Cardiac muscle cell (in vitro differentiated cells and primary cell): ENCODE results near the gene DHRS7. TPM values are rescaled to one million over a fixed set of nuclear protein-coding genes. Genes with fewer than 3 reads are reported as not detected.

Experiments
- DNase-seq, 2 donors: peaks; one replicate each; pipeline versions ENCODE4 v3.0.0 to v3.0.0-alpha.2; 2010 to 2017; ENCODE audit warnings: low read depth in 1 of 2, low spot score in 1 of 2
- H3K27ac ChIP-seq: fragments of 200-600 bp; sonication (generic); 2 replicates; pipeline ENCODE4 v1.5.1; 2016
- H3K27me3 ChIP-seq: fragments of 200-600 bp; sonication (generic); 2 replicates; pipeline ENCODE4 v1.6.0; 2016; ENCODE audit warnings: control low read depth
- H3K36me3 ChIP-seq: fragments of 200-600 bp; sonication (generic); 2 replicates; pipeline ENCODE4 v1.5.1; 2016; ENCODE audit warnings: control low read depth
- H3K4me1 ChIP-seq: fragments of 200-600 bp; sonication (generic); 2 replicates; pipeline ENCODE4 v1.8.1; 2017; ENCODE audit warnings: low read depth, mild to moderate bottlenecking, mixed run types
- H3K4me3 ChIP-seq: fragments of 200-600 bp; sonication (generic); 2 replicates; pipeline ENCODE4 v1.5.1; 2016; ENCODE audit warnings: mild to moderate bottlenecking
- H3K9me3 ChIP-seq: fragments of 200-600 bp; sonication (generic); 2 replicates; pipeline ENCODE4 v1.5.1; 2017; ENCODE audit warnings: low read depth, mild to moderate bottlenecking, control low read depth
- polyA plus RNA-seq: library from polyadenylated mRNA; unstranded; fragments of >200 nt; fragmentation: Nextera tagmentation; extraction: Ambion mirVana; gene quantifications from 2 replicates; pipeline ENCODE4 v1.2.1, GENCODE V29; 2016
- total RNA-seq: library from RNA; depleted of rRNA; stranded (reverse); fragments of >200 nt; gene quantifications from 2 replicates; pipeline ENCODE4 v1.2.3, GENCODE V29; 2016
- TF ChIP-seq, protein P1 (sequence below): IDR thresholded peaks from 2 replicates; pipeline ENCODE4 v1.5.1; 2012; ENCODE audit warnings: low read depth, mild to moderate bottlenecking, low read length

The DHRS7 gene
- total and polyA plus RNA-seq, 2 experiments from 2014 or later = 24.1 to 36.4 TPM

DNA sequence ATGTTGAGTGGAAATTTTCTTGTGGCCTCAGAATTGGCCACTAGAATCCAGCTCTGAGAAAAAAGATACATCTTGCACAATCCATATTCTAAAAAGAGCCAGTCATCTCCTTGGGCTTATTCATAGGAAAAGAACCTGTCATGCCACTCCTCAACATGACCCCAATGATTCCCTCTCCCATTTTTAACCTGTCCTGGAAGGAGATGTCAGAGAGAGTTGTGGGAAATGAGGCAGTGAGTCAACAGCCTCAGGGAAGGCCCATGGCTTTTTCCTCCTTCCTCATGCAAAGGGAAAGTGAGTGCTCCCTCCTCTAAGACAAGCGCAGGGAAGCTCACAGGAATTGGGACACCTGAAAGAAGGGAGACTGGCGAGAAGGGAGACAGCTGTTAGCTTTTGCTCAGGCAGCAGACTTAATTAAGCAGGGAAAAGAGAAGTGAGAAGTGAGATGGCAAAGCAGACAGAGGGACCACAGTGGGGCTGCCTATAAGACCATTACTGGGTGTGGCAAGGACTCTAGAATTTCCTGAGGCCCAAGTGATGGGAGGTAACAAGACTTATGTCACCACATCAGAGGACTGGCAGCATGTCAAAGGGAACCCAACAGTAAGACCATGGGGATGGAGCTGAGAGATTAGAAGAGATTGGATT is 10.2 kb upstream of the DHRS7 start:
- TF ChIP-seq, protein P1, sequence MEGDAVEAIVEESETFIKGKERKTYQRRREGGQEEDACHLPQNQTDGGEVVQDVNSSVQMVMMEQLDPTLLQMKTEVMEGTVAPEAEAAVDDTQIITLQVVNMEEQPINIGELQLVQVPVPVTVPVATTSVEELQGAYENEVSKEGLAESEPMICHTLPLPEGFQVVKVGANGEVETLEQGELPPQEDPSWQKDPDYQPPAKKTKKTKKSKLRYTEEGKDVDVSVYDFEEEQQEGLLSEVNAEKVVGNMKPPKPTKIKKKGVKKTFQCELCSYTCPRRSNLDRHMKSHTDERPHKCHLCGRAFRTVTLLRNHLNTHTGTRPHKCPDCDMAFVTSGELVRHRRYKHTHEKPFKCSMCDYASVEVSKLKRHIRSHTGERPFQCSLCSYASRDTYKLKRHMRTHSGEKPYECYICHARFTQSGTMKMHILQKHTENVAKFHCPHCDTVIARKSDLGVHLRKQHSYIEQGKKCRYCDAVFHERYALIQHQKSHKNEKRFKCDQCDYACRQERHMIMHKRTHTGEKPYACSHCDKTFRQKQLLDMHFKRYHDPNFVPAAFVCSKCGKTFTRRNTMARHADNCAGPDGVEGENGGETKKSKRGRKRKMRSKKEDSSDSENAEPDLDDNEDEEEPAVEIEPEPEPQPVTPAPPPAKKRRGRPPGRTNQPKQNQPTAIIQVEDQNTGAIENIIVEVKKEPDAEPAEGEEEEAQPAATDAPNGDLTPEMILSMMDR = no peak
- DNase-seq = no peak
- Histone ChIP-seq H3K4me3 (no peak overlapping the region), H3K4me1 (no peaks in the 10 kb centered on the region), H3K27ac (no peak overlapping the region), H3K9me3 (peaks cover 6% of the 10 kb centered on the region), H3K27me3 (no peaks in the 10 kb centered on the region), H3K36me3 (no peaks in the 10 kb centered on the region)

- H3K4me3 ChIP-seq = no peak overlapping the region
- no peaks in the 10 kb centered on the region for H3K4me1 ChIP-seq
- no peak for DNase-seq
- H3K36me3 ChIP-seq = no peaks in the 10 kb centered on the region
- TF ChIP-seq, protein P1 = no peak
- H3K27ac ChIP-seq = no peak overlapping the region
- no peaks in the 10 kb centered on the region for H3K27me3 ChIP-seq
- peaks cover 6% of the 10 kb centered on the region for H3K9me3 ChIP-seq
Measured at GRCh38 chr14:60174352-60175254, 9.4 kb upstream of the DHRS7 start.

DNA sequence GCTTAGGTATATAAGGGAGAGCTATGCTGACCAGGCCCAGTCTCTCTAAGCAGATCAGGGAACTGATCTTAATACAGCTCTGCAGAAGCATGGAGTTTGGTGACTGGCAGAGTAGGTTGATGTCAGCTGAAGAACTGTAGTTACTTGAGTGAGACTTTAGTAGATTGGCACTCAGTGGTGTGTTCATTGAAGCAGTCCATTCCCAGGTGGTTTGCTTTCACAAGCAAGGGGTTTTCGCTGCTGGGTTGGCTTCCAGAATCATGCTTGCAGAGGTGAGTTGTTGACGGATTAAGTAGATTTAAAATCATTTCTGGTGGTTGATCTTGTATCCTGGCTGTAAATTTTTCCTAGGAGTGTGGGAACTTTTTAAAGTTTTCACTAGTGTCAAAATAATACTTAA is 6.5 kb upstream of the DHRS7 start:
- no peak for DNase-seq
- Histone ChIP-seq H3K27ac (no peak overlapping the region), H3K36me3 (no peaks in the 10 kb centered on the region), H3K4me3 (no peak overlapping the region), H3K4me1 (no peaks in the 10 kb centered on the region), H3K27me3 (no peaks in the 10 kb centered on the region), H3K9me3 (no peaks in the 10 kb centered on the region)
- TF ChIP-seq, protein P1 = no peak

DNA sequence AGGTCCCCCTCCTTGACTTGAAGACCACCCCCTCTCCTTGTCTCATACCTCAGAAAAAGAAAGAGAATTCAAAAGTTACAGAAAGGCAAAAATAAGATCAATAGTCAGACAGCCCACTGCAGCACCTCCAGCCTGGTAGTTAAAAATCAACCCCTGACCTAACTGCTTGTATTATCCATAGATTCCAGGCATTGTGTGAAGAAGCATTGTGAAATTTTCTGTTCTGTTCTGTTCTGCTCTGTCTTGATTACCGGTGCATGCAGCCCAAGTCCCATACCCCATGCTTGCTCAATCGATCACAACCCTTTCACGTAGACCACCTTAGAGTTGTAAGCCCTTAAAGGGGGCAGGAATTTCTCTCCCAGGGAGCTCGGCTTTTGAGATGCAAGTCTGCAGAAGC is 5.8 kb upstream of the DHRS7 start:
- no peaks in the 10 kb centered on the region for H3K4me1 ChIP-seq
- TF ChIP-seq, protein P1 = no peak
- H3K9me3 ChIP-seq = no peaks in the 10 kb centered on the region
- no peak for DNase-seq
- H3K27ac ChIP-seq = no peak overlapping the region
- no peaks in the 10 kb centered on the region for H3K36me3 ChIP-seq
- no peaks in the 10 kb centered on the region for H3K27me3 ChIP-seq
- no peak overlapping the region for H3K4me3 ChIP-seq

GRCh38 chr14:60169722-60170121 is 4.5 kb upstream of the DHRS7 start:
- Histone ChIP-seq H3K27me3 (no peaks in the 10 kb centered on the region), H3K4me1 (no peaks in the 10 kb centered on the region), H3K27ac (no peak overlapping the region), H3K9me3 (no peaks in the 10 kb centered on the region), H3K4me3 (no peak overlapping the region), H3K36me3 (no peaks in the 10 kb centered on the region)
- DNase-seq = no peak
- TF ChIP-seq, protein P1 = no peak
